K562 treated with DMSO at 1 percent for 24 hours (cell line): ENCODE results near the gene DHRS4L2. TPM values are rescaled to one million over a fixed set of nuclear protein-coding genes. Genes with fewer than 3 reads are reported as not detected.

ENCODE experiments used
- total RNA-seq: library from RNA; unstranded; fragments of 300-600 nt; gene quantifications from 2 replicates; pipeline ENCODE4 v1.2.3, GENCODE V29; 2022; ENCODE audit warnings: low read depth; ENCODE audit not compliant: insufficient read depth

Gene DHRS4L2
- total RNA-seq: 12.8 and 14.9 TPM in 2 replicates

GRCh38 chr14:23988607-23989363 lies at the start of gene DHRS4L2:
Gene DHRS4L2, plus strand, starts transcription at chr14:23988929. Its CDS starts 19 bp downstream, at chr14:23988948.

GRCh38 chr14:23953464-23954278 lies 35.1 kb upstream of the DHRS4L2 start, which contains the start of gene DHRS4:
Gene DHRS4, plus strand, starts transcription at chr14:23953770. Its CDS starts 19 bp downstream, at chr14:23953789.

GRCh38 chr14:24051789-24052655 lies 63.3 kb downstream of the DHRS4L2 start, which contains the start of gene CARMIL3:
Gene CARMIL3, plus strand, starts transcription at chr14:24052009. Its CDS starts 145 bp downstream, at chr14:24052154.

Other genes starting within 250 kb of the DHRS4L2 start
- gene DHRS4, start 35.2 kb upstream of the DHRS4L2 start, total RNA-seq: 35.2 and 36.2 TPM in 2 replicates
- 0.16 TPM in 1 of 2 replicates, not detected in the other for gene CARMIL3, start 63.1 kb downstream of the DHRS4L2 start, total RNA-seq
- not detected in 2 replicates for gene CPNE6, start 82.6 kb downstream of the DHRS4L2 start, total RNA-seq
- gene PCK2, start 105.4 kb downstream of the DHRS4L2 start, total RNA-seq: 150 and 160 TPM in 2 replicates
- gene DCAF11, start 125.8 kb downstream of the DHRS4L2 start, total RNA-seq: 52.3 and 59.5 TPM in 2 replicates
- gene NRL, start 126.0 kb downstream of the DHRS4L2 start, total RNA-seq: 1.6 and 2.8 TPM in 2 replicates
- 0.50 TPM in 1 of 2 replicates, not detected in the other for gene FITM1, start 141.7 kb downstream of the DHRS4L2 start, total RNA-seq
- 169 and 181 TPM in 2 replicates for gene PSME1, start 147.3 kb downstream of the DHRS4L2 start, total RNA-seq
- 55.6 TPM in 2 replicates for gene EMC9, start 152.7 kb downstream of the DHRS4L2 start, total RNA-seq
- 119 and 129 TPM in 2 replicates for gene PSME2, start 157.7 kb downstream of the DHRS4L2 start, total RNA-seq
- gene RNF31, start 158.6 kb downstream of the DHRS4L2 start, total RNA-seq: 34.5 and 41.7 TPM in 2 replicates
- gene IRF9, start 172.3 kb downstream of the DHRS4L2 start, total RNA-seq: 11.9 and 14.2 TPM in 2 replicates
- 1.7 and 2.6 TPM in 2 replicates for gene REC8, start 183.2 kb downstream of the DHRS4L2 start, total RNA-seq
- gene IPO4, start 199.9 kb downstream of the DHRS4L2 start, total RNA-seq: 16.3 and 21.4 TPM in 2 replicates
- gene TM9SF1, start 206.5 kb downstream of the DHRS4L2 start, total RNA-seq: 22.1 and 25.4 TPM in 2 replicates
- 0.96 TPM in 1 of 2 replicates, not detected in the other for gene TSSK4, start 216.8 kb downstream of the DHRS4L2 start, total RNA-seq
- gene CHMP4A, start 224.6 kb downstream of the DHRS4L2 start, total RNA-seq: 63.2 and 63.8 TPM in 2 replicates
- 16.9 and 17.9 TPM in 2 replicates for gene MDP1, start 227.1 kb downstream of the DHRS4L2 start, total RNA-seq
- gene NEDD8, start 243.4 kb downstream of the DHRS4L2 start, total RNA-seq: 144 and 171 TPM in 2 replicates
- gene GMPR2, start 244.0 kb downstream of the DHRS4L2 start, total RNA-seq: 56.8 and 59.4 TPM in 2 replicates